ENCODE results near the gene HOXB4. TPM values are rescaled to one million over a fixed set of nuclear protein-coding genes. Genes with fewer than 3 reads are reported as not detected.

The HOXB4 gene
- total and polyA plus RNA-seq, 12 donors = 1.7 to 9.8 (median 3.4) TPM

- DNase-seq = peak in 1 of 7 donors; percentile 8
- no peak overlapping the region for H3K4me3 ChIP-seq
- H3K9me3 ChIP-seq (replicated peaks in 1 of 3) = no peaks in the 10 kb centered on the region
- WGBS, 4 donors = 61 to 74% (median 68%) methylated on average over 5 to 11 of the region's 11 CpGs
- no peaks in the 10 kb centered on the region for H3K27me3 ChIP-seq
- peaks cover 0 to 6% of the 10 kb centered on the region in 2 donors for H3K36me3 ChIP-seq (replicated peaks in 1 of 2)
- intact Hi-C loops (cut with DNase I) = no loop called here
- TF ChIP-seq POLR2A (IDR thresholded peaks at IDR 0.05) = no peak
- TF ChIP-seq CTCF (IDR thresholded peaks at IDR 0.05) = no peak
- H3K4me1 ChIP-seq (replicated peaks in 1 of 2) = peaks cover 3 to 40% of the 10 kb centered on the region in 2 donors
- H3K27ac ChIP-seq = peak overlapping the region in 2 of 5 donors; percentile 40 to 53
Observed at GRCh38 chr17:48552466-48553189, 25.5 kb downstream of the HOXB4 start.

GRCh38 chr17:48551596-48552465 lies 26.3 kb downstream of the HOXB4 start:
- no peak overlapping the region for H3K4me3 ChIP-seq
- no peaks in the 10 kb centered on the region for H3K9me3 ChIP-seq (replicated peaks in 1 of 3)
- H3K36me3 ChIP-seq (replicated peaks in 1 of 2) = peaks cover 0 to 6% of the 10 kb centered on the region in 2 donors
- intact Hi-C loops (cut with DNase I) = no loop called here
- DNase-seq = peak in 1 of 7 donors; percentile 21
- H3K27ac ChIP-seq = peak overlapping the region in 2 of 5 donors; percentile 41 to 53
- no peak for TF ChIP-seq CTCF (IDR thresholded peaks at IDR 0.05)
- TF ChIP-seq POLR2A (IDR thresholded peaks at IDR 0.05) = no peak
- peaks cover 5 to 39% of the 10 kb centered on the region in 2 donors for H3K4me1 ChIP-seq (replicated peaks in 1 of 2)
- H3K27me3 ChIP-seq = no peaks in the 10 kb centered on the region
- 78 to 83% (median 79%) methylated on average over 24 to 47 of the region's 47 CpGs for WGBS, 4 donors

GRCh38 chr17:48551214-48551555 lies 27.0 kb downstream of the HOXB4 start:
- peak in 1 of 7 donors; percentile 10 for DNase-seq
- Histone ChIP-seq H3K9me3 (replicated peaks in 1 of 3) (no peaks in the 10 kb centered on the region), H3K4me3 (no peak overlapping the region), H3K27me3 (no peaks in the 10 kb centered on the region), H3K27ac (peak overlapping the region in 2 of 5 donors; percentile 38 to 54), H3K36me3 (replicated peaks in 1 of 2) (peaks cover 0 to 6% of the 10 kb centered on the region in 2 donors), H3K4me1 (replicated peaks in 1 of 2) (peaks cover 5 to 38% of the 10 kb centered on the region in 2 donors)
- intact Hi-C loops (cut with DNase I) = no loop called here
- no peak for TF ChIP-seq POLR2A (IDR thresholded peaks at IDR 0.05)
- TF ChIP-seq CTCF (IDR thresholded peaks at IDR 0.05) = no peak
- 78 to 88% (median 81%) methylated on average over 19 of the region's 19 CpGs for WGBS, 4 donors

GRCh38 chr17:48550502-48551213 lies 27.5 kb downstream of the HOXB4 start:
- Histone ChIP-seq H3K27me3 (no peaks in the 10 kb centered on the region), H3K4me1 (replicated peaks in 1 of 2) (peaks cover 7 to 38% of the 10 kb centered on the region in 2 donors), H3K9me3 (replicated peaks in 1 of 3) (no peaks in the 10 kb centered on the region), H3K4me3 (no peak overlapping the region), H3K36me3 (replicated peaks in 1 of 2) (peaks cover 0 to 6% of the 10 kb centered on the region in 2 donors), H3K27ac (peak overlapping the region in 2 of 5 donors; percentile 38 to 54)
- no peak for TF ChIP-seq POLR2A (IDR thresholded peaks at IDR 0.05)
- TF ChIP-seq CTCF (IDR thresholded peaks at IDR 0.05) = no peak
- intact Hi-C loops (cut with DNase I) = no loop called here
- DNase-seq = no peak
- WGBS, 4 donors = 64 to 73% (median 67%) methylated on average over 54 to 70 of the region's 70 CpGs

Data from adrenal gland (tissue), 12 donors.